GM19324 (cell line): ENCODE data around the gene MYO16.

Experiments
- ATAC-seq: cut with Tn5 transposase; IDR thresholded peaks from one replicate; pipeline ENCODE4 v1.9.1; 2021; ENCODE audit warnings: mild to moderate bottlenecking, moderate library complexity; ENCODE audit not compliant: unreplicated experiment, low FRiP score

The MYO16 gene

DNA sequence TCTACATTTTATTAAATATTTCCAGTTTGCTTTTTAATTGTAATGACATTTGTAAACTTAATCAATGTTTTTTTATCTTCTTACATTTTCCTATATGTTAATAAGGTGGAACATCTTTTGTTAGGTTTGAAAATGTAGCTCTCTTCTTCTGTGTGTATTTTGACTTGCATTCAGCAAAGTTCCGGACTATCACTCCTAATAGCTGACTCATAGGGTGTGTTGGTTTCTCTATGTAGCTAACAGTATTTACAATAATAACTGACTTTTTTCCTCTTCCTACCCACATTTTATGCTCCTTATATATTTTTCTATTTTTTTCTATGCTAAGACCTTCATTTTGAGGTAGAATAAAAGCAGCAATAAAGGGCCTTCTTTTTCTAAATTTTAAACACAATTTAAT is 28.1 kb downstream of the MYO16 start:
- ATAC-seq, result no peak

DNA sequence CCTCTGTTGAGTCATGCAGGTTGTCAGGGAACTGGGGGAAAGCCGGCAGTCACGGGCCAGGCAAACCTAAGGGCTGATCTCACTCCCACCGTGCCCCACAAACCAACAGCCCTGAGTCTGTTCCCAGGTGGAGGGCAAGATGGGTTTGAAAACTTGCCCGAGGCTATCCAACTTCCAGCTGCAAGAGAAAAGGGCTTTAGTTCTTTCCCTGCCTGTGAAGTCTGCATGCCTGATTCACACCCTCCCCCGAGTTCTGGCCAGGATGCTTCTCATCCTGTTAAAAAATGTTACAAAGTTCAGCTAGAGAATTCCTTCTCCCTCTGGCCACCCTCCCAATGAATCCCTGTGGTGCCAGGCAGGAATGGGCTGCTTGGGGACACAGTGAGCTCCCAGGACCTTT is 33.1 kb downstream of the MYO16 start:
- no peak for ATAC-seq

DNA sequence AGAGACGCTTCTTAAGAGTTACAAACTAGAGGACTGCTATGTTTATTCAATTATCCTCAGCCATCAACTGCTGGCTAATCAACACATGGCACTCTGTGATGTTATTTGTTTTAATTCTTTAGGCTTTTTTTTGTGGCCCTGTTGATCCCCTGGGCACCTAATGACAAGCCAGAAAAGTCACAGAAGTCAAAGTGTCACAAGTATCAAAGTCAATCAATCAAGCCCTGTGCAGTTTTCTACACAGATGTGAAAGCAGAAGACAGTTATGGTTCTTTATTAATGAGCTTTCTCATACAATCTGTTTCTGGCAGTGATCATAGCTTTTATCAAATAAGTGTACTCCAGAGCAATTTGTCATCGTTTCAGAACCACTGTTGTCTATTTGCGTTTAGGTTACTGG is 34.3 kb downstream of the MYO16 start:
- no peak for ATAC-seq

DNA sequence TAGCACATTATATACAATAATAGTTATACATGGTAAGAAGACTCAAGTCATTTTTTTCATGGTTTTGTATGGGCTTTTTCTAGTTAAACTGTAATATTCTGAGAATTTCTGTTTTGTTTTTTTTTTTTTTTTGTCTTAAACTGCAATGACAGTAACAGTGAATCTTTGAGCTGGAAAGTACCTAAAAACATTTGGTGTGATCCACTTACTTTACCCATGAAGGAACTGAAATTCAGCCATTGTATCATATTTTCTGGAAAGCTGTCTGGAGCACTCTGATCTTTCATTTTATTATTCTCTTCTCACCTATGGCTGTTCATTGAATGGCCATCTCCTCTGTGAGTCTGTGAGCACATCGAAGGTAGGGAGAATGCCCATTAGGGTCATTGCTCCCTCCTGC is 37.8 kb downstream of the MYO16 start:
- ATAC-seq, result no peak

DNA sequence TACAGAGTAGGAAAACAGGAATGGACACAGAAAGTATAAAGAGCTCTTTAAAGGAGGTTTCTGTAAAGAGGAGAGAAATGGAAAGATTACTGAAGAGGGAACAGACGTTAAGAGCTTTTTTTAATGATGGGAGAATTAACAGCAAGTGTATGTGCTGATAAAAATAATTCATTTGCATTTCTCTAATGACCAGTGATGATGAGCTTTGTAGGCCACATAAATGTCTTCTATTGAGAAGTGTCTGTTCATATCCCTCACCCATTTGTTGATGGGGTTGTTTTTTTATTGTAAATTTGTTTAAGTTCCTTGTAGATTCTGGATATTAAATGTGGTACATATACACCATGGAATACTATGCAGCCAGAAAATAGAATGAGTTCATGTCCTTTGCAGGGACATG is 40.0 kb downstream of the MYO16 start:
- ATAC-seq, result no peak

DNA sequence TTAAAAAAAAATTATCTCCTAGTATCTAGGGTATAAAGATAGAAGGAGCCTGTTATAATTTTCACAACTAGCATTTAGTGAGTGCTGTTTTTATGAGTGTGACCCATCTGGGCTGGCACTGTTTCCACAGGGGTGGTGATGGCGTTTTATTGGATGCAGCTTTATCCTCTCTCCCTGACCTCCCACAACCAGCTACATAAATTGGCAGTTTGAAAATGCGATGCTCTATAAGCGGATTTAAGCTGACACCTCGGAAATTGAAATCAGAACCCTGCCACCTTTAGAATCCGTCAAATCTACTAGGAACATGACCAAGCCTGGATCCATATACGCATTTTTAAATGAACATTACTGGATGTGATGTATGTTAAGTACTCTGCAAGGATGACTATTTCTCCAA is 44.9 kb downstream of the MYO16 start:
- no peak for ATAC-seq

DNA sequence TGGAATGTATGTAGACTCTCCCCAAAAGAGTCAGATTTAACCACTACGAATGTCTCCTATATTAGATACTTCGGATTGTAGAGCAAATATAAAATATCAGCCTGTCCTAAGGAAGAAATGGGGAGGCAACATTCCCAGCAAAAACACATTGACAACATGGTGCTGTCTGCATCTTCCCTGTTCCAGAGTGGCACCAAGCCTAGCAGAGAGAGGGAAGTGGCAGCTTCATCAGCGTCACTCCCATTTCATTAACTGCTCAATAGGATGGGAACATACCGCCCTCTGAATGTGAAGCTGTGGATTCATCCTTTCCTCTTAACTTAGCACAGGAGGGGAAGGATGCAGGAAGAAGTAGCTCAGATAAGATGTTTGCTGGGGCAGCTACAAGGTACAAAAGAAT is 45.4 kb downstream of the MYO16 start:
- ATAC-seq, result no peak

DNA sequence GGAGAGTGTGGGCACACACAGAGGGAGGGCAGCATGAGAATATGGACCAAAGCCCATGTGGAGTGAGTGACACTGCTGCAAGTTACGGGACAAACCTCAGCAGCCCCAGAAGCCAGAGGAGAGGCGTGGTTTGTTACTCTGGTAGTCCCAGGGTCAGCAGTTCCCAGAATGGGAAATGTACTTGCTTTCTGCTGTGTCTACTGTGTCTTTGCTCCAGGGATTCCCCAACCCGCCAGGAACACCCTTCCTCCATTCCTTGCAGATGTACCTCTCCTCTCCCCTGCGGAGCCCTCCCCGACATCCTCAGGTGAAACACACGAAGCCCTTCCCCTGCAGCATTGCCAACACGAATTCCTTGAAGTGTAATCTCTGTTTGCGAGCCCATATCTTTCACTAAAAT is 47.2 kb downstream of the MYO16 start:
- ATAC-seq, result no peak

DNA sequence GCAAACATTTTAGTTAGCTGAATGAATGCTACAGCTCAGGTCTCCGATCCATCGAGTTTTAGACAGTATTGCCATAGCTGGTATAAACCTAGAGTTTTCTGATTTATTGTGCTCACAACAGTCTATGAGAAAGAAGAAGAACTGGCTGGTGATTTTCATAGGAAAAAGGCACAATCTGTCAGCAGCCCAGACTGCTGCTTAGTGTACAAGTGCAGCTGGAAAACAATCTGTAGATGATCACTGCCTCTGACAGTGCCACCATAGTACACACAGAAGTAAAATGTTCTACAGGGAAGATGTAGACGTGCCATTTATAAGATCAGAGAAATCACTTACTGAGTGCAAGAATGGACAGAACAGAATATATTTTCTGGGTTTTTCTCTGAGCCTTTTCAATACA is 48.4 kb downstream of the MYO16 start:
- ATAC-seq, result no peak

DNA sequence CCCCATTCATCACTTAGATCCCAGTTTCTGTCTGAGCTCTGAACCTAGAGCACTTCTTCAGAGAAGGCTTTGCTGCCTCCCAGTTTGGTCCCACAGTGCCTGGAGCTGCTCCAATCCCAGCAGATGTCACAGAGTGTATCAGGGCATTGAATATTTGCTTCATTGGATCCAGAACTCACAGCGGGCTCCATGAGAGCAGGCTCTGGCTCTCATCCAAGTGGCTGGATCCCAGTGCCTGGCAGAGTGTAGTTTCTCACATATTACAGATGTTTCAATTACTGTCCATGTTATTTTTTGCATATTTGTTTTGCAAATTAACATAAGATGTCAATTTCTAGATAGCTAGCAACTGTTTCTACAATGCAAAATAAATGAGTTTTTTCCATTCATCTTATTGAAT is 50.6 kb downstream of the MYO16 start:
- no peak for ATAC-seq

DNA sequence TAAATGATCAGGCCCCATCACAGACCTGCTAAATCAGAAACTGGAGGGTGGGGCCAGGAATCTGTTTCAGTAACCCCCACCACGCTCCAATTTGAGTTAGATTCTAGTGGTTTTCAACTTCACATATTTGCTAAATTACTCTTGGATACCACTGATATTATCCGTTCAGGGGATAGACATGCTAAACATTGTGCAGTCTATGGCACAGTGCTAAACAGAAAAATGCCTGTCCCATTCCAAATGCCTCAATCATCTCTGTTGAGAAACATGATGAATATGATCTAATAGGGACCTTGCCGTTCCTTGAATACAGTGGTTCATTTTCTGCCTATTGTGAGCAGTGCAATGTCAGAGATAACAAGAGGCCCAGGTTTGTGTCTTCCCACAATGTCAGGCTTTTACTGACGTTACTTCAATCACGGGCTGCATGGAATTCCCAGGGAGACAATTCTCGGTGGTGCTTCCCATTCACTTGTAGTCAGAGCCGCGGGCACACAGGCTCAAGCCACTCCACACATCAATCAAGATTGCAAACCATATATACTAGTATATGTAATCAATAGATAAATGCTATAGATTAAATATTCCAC is 52.7 kb downstream of the MYO16 start:
- ATAC-seq, result no peak

DNA sequence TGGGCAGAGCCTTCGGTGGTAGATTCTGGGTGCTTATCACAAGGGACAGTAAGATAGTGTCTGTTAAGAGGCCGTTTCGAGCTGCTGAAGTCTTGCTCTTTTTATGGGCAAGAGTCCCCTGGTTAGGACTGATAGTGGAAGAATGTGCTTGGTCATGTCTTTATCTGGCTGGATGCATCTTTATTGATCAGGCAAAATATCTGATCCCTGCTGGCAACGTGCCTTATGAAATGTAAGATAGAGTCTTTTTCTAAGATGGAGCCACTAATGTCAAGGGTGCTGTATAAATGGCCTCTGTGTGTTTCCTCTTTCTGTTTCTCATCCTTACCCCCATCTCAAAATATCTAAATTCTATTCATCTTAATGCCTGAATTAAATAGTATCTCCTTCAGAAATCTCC is 53.3 kb downstream of the MYO16 start:
- no peak for ATAC-seq

DNA sequence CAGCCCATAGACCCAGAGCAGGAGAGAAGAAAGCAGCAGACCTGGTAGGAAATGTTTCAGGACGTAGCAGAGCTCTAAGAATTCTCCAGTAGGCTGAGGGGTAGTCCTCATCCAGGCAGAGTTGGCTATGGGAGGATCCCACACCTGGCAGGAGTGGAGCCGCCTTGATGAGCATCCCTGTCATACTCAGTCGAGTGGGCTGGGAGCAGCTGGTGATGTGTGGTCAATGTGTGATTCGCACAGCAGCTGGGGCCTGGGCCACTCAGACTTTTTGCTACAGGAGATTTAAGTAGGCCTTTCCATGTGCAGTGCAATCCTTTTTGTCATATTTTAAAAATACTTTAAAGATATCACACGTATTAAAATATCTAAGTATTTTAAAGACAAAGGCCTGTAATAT is 56.6 kb downstream of the MYO16 start:
- ATAC-seq, result no peak

DNA sequence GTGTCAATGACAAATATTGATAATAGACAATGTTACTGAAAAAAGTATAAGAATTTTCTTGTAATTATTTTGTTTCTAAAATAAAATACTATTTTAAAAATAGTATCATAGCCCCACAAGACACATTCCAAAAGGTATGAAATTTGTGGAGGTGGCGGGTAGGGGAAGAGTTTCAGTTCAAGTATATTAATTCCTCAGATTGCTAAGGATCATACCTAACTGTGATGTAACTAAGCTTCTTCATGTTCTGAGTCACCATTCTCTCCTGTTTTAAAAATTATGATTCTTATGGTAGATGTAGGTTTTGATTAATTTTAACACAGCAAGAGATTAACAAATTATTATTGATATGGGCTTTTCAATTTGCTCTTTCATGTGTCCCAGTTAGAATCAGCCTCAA is 61.3 kb downstream of the MYO16 start:
- no peak for ATAC-seq

DNA sequence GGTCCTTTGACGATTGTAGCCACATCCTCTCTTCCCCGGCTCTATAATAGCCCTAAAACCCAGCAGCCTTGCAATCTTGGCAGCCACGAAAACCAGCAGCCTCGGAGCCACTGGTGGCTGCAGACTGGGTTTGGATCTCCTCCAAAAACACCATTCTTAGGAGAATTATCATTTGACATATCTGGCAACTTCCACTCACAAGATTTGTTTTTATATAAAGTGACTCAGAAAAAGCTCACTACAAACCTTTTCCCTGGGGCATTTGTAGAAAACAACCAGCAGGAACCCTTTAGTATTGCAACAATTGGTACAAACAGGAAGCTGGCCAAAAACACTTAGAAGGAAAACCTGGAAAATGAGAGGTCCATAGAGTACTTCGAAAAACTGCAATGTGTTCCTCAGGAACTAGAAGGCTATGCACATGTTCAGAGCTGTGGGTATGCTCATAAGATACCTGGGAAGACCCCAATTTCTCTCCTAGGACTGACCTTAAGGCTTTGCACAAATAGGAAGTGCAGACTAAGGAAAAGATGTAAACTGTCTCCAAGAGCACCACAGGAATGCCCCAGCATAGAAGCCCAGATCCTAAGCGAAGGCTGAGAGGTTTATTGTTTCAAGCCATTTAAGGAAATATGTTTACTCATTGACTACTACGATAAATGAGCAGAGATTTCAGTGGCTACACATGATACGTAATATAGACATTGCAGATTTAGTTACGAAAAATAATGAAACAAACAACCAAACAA is 71.2 kb downstream of the MYO16 start:
- no peak for ATAC-seq

DNA sequence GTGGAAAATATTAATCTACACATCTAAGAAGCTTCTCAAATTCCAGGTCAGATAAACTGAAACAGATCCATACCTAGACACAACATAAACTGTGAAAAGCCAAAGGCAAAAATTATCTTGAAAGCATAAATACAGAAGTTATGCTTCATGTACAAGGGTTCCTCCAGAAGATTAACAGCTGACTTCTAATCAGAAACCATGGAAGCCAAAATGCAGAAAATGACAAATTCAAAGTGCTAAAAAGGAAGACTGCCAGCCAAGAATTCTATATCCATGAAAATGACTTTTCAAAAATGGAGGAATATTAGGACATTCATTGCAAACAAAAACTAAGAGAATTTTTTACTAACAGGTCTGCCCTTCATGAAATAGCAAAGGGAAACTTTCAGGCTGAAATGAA is 72.8 kb downstream of the MYO16 start:
- no peak for ATAC-seq

DNA sequence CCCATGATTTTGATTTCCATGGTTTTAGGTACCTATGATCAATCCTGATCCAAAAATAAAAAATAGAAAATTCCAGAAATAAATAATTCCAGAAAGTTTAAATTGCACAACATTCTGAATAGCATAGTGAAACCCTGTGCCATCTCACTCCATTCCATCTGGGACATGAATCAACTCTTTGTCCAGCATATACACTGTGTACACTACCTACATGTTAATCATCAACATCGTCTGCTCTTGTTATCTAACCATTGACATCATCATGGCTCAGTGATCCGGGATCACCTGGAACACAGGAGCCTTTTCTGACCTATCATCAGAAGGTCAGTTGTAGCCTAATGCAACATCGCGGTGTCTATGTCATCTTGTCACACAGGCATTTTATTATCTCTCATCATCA is 75.6 kb downstream of the MYO16 start:
- ATAC-seq, result no peak

DNA sequence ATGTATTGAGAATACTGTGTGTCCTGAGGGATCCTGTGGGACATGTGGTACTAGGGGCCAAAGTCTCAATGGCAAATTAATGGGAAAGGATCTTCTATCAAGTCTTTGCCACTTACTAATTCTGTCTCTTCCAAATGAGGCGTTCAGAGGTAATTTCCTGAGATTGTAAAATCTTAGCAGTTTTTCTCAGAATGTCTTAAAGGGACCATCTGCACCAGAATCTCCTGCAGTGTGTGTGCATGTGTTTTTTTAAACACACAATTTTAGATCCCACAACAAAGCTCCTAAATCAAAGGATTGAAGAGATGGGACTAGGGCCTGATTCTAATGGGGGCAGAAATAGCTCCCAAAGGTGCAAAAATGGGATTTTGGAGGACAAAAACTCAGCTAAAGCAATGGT is 78.2 kb downstream of the MYO16 start:
- no peak for ATAC-seq

DNA sequence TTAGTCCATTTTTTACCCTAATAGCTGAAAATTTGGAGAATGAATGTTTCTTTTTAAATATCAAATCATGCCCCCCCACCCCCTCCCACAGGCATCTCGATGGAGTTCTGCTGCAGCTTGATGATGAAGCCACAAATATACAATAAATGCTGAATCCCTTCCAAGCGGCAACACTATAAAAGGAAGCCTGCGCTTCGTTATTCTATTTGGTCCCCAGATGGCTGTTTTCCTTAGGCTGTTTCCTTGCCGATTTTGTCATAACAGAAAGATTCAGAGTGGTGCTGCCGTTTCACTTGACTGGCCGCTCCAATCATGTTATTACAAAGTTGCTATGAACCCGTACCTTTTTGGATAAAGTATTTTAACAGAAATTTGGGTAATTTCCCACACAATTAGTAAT is 79.5 kb downstream of the MYO16 start:
- ATAC-seq, result no peak

DNA sequence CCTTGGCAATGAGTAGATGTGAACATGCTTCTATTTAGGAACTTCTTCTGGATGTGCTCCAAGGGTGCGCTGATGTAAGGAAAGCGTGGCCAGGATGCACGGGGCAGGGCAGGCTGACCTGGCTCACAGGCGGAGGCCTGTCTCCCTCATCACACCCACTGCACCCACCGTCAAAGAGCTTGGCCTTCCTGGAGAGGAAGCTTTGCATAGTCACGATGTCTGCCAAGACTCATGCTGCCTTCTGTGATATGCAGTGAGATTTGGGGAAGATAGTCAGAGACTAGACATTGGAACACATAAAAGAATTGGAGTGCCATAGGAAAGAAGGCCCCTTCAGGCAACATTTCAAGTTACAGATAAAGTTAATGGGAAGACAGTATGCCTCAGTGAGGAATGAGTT is 82.0 kb downstream of the MYO16 start:
- ATAC-seq, result no peak

DNA sequence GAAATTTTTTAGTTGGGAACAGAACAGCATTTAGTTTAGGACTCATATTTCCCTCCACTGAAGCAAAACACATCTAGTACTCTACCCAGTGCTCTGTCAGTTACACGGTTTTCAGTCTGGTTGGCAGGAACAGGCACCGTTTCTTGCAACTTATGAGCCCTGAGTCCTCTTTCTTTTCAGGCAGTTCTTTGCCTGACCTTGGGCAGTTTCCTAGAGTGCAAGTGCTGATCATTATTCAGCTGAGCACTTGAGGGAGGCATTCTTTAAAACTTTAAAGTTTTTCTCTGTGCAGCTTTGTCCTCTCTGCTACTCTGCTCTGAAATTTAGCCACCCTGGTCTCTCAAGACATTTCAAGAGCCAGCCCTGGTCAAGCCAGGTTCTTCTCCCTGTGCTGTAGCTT is 96.1 kb downstream of the MYO16 start:
- ATAC-seq, result no peak

DNA sequence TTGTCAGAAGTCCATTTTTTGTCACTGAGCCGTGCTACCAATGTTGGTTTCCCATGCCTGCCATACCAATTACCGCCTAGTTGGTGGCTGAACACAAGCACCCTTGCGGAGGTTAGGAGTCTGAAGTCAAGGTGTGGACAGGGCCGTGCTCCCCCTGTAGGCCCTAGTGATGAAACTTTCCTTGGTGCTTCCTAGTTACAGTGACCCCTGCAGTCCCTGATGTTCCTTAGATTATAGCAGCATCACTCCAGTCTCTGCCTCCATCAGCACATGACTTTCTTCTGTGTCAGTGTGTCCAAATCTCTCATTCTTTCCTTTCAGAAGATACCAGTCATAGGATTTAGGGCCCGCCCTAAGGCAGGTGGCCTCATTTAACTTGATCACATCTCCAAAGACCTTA is 99.0 kb downstream of the MYO16 start:
- ATAC-seq, result no peak
